ENCODE results near the gene CTIF. TPM values are rescaled to one million over a fixed set of nuclear protein-coding genes. Genes with fewer than 3 reads are reported as not detected.

Gene CTIF
- total RNA-seq, 4 donors from 2014 or later, result 29.0 to 61.5 (median 37.7) TPM

DNA sequence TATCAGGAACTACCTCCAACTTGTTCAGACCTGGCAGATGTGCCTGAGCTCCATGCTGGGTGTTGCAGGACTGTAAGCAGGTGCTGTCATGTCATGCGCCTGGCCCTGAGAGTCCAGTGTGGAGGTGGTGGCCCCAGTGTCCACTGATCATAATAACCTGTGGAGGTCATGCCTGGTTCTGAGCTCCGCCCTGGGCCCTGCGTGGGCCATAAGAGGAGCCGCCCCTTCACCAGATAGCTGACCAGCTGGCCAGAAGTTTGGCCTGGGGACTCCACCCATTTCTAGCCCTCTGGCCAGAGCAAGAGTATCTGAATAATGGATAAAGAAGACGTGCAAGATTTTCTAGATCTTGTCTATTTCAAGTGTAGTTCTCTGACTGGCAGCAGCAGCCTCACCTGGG, 72.4 kb downstream of the CTIF start:
- Histone ChIP-seq H3K36me3 (no peaks in the 10 kb centered on the region), H3K4me3 (no peak overlapping the region), H3K9me3 (no peaks in the 10 kb centered on the region), H3K4me1 (peaks cover 10% of the 10 kb centered on the region), H3K27ac (no peak overlapping the region), H3K27me3 (peaks cover 11% of the 10 kb centered on the region)
- TF ChIP-seq POLR2A (IDR thresholded peaks at IDR 0.05) (no peak), EP300 (IDR thresholded peaks at IDR 0.05) (no peak), POLR2AphosphoS5 (IDR thresholded peaks at IDR 0.05) (no peak)
- TF ChIP-seq, protein P1, sequence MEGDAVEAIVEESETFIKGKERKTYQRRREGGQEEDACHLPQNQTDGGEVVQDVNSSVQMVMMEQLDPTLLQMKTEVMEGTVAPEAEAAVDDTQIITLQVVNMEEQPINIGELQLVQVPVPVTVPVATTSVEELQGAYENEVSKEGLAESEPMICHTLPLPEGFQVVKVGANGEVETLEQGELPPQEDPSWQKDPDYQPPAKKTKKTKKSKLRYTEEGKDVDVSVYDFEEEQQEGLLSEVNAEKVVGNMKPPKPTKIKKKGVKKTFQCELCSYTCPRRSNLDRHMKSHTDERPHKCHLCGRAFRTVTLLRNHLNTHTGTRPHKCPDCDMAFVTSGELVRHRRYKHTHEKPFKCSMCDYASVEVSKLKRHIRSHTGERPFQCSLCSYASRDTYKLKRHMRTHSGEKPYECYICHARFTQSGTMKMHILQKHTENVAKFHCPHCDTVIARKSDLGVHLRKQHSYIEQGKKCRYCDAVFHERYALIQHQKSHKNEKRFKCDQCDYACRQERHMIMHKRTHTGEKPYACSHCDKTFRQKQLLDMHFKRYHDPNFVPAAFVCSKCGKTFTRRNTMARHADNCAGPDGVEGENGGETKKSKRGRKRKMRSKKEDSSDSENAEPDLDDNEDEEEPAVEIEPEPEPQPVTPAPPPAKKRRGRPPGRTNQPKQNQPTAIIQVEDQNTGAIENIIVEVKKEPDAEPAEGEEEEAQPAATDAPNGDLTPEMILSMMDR (IDR thresholded peaks at IDR 0.05), result no peak
- WGBS, result 93% methylated on average over 5 of the region's 5 CpGs
- no peak for DNase-seq (ENCODE audit: low spot score in 2 of 2)

DNA sequence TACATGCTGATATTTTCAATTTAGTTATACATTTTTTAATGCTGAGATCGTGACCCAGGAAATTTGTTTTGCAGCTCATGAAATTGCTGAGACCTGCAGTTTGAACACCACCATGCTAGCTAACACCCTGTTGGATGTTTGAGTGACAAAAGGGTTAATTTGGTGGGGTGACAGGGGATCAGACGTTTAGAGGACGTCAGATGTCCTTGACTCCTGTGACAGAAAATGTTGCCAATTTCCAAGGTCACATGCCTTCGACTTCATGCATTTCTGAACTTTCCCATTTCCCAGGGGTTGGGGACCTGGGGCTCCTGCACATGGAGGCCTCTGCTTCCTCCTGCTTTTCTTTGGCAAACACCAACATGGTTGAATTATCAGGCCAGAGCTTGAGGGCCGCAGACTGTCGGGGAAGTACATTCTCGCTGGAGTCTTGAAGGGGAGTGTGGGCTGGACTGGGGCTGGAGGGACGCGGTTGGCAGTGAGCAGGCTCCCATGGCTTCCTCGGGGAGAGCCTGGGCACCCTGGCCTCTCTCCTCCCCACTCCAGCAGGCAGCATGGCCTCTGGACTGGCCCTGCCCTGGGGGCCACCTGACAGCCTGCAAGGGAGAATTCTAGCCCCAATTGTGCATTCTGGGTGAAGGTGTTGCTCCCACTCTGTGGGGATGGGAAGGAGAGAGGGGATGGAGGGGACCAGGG, 73.1 kb downstream of the CTIF start:
- Histone ChIP-seq H3K4me3 (no peak overlapping the region), H3K36me3 (no peaks in the 10 kb centered on the region), H3K27me3 (peaks cover 11% of the 10 kb centered on the region), H3K4me1 (peaks cover 17% of the 10 kb centered on the region), H3K9me3 (no peaks in the 10 kb centered on the region), H3K27ac (no peak overlapping the region)
- DNase-seq (ENCODE audit: low spot score in 2 of 2), result no peak
- no peak for TF ChIP-seq POLR2A (IDR thresholded peaks at IDR 0.05)
- TF ChIP-seq, protein P1 (IDR thresholded peaks at IDR 0.05), result no peak
- TF ChIP-seq POLR2AphosphoS5 (IDR thresholded peaks at IDR 0.05), result no peak
- TF ChIP-seq EP300 (IDR thresholded peaks at IDR 0.05), result no peak
- 82% methylated on average over 10 of the region's 10 CpGs for WGBS

GRCh38 chr18:48612511-48612910, 73.7 kb downstream of the CTIF start:
- Histone ChIP-seq H3K4me1 (peaks cover 22% of the 10 kb centered on the region), H3K36me3 (no peaks in the 10 kb centered on the region), H3K4me3 (no peak overlapping the region), H3K27me3 (peaks cover 11% of the 10 kb centered on the region), H3K27ac (no peak overlapping the region), H3K9me3 (no peaks in the 10 kb centered on the region)
- DNase-seq (ENCODE audit: low spot score in 2 of 2), result no peak
- WGBS, result 88% methylated on average over 3 of the region's 6 CpGs
- TF ChIP-seq EP300 (IDR thresholded peaks at IDR 0.05) (no peak), POLR2A (IDR thresholded peaks at IDR 0.05) (no peak), POLR2AphosphoS5 (IDR thresholded peaks at IDR 0.05) (no peak)
- TF ChIP-seq, protein P1 (IDR thresholded peaks at IDR 0.05), result no peak

DNA sequence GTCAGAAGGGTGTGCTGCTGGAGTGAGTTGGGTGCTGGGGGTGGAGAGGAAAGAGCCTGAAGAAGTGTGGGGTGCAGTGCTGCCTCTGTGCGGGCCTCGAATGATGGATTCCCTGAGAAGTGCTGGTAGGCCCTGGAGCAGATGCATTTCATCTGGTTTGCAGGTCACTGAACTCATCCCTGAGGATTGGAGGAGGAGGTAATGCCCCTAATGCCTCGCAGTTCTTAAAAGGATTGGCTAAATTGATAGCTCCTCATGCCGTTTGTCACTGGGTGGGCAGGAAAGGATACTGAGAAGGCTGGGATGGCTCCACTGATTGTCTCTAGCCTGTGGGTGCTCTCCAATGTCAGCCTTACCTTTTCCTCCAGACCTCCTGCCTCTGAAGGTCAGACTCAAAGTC, 74.1 kb downstream of the CTIF start:
- no peaks in the 10 kb centered on the region for H3K36me3 ChIP-seq
- no peaks in the 10 kb centered on the region for H3K9me3 ChIP-seq
- peaks cover 11% of the 10 kb centered on the region for H3K27me3 ChIP-seq
- H3K4me1 ChIP-seq, result peaks cover 23% of the 10 kb centered on the region
- H3K27ac ChIP-seq, result no peak overlapping the region
- no peak overlapping the region for H3K4me3 ChIP-seq
- TF ChIP-seq, protein P1 (IDR thresholded peaks at IDR 0.05), result no peak
- no peak for TF ChIP-seq POLR2A (IDR thresholded peaks at IDR 0.05)
- TF ChIP-seq EP300 (IDR thresholded peaks at IDR 0.05), result no peak
- TF ChIP-seq POLR2AphosphoS5 (IDR thresholded peaks at IDR 0.05), result no peak
- WGBS, result 56% methylated on average over 3 of the region's 4 CpGs
- no peak for DNase-seq (ENCODE audit: low spot score in 2 of 2)

- DNase-seq (ENCODE audit: low spot score in 2 of 2), result no peak
- no peak overlapping the region for H3K27ac ChIP-seq
- 59% methylated on average over 11 of the region's 15 CpGs for WGBS
These were observed 75.0 kb downstream of the CTIF start for GRCh38 chr18:48613589-48614404.

More at GRCh38 chr18:48613589-48614404, 75.0 kb downstream of the CTIF start:
- TF ChIP-seq POLR2AphosphoS5 (IDR thresholded peaks at IDR 0.05) (no peak), EP300 (IDR thresholded peaks at IDR 0.05) (no peak), POLR2A (IDR thresholded peaks at IDR 0.05) (no peak)
- TF ChIP-seq, protein P1 (IDR thresholded peaks at IDR 0.05), result no peak
- Histone ChIP-seq H3K36me3 (no peaks in the 10 kb centered on the region), H3K4me1 (peaks cover 23% of the 10 kb centered on the region), H3K27me3 (peaks cover 11% of the 10 kb centered on the region), H3K9me3 (no peaks in the 10 kb centered on the region), H3K4me3 (no peak overlapping the region)
